AML-193 (cell line): ENCODE data around the gene LRP5.
"Not testable (repeated sequence)": the region's sequence is repeated elsewhere in the genome, so short reads cannot be mapped to it uniquely, and the experiment has no call there.

ENCODE experiments used
- DNase-seq, 2 experiments: peaks; one replicate each; lab custom pipeline; 2025; lab: John Stamatoyannopoulos, UW

LRP5 gene

GRCh38 chr11:68392822-68393221 is 80.4 kb downstream of the LRP5 start:
- DNase-seq: no peak

- DNase-seq: no peak
These were observed 84.1 kb downstream of the LRP5 start for GRCh38 chr11:68396516-68396915.

DNA sequence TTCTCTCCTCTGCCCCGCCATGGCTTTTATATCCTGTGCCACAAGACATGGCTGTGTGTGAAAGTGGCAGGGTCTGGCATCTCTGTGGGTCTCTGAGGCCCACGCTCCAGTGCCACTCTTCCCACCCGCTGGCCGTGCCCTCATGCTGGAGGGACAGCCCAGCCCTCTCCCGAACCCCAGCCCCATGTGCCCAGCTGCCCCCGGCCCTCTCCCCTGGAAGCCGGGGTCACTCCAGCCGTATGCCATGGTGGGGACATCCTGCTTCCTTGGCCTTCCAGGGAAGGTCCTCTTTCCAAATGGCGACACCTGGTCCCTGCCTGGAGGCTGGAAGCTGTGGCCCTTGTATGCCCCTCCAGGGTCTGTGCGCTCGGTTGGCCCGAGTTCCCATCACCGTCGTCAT is 84.9 kb downstream of the LRP5 start:
- DNase-seq: no peak

GRCh38 chr11:68398995-68399851 is 86.8 kb downstream of the LRP5 start:
- no peak for DNase-seq

DNA sequence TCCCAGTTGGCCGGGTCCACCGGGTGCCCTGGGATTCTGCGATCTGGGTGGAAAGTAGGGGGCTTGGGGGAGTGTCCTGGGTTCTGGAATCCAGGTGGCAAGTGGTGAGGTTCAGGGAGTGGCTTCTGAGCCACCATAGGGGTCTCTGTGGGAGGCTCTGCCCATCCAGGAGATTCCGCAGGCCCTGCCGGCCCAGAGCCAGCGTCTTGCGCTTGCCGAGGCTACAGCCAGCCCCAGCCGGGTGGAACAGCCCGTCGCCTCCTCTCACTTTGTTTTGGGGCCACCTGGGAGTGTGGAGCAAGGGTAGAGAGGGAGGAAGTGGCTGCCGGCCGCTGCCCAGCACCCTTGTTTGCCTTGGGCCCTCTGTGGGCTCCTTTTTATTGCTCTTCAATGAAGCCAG is 87.5 kb downstream of the LRP5 start:
- DNase-seq: no peak

- DNase-seq: not testable (repeated sequence)
These were observed 88.2 kb downstream of the LRP5 start for GRCh38 chr11:68400584-68400983.

DNA sequence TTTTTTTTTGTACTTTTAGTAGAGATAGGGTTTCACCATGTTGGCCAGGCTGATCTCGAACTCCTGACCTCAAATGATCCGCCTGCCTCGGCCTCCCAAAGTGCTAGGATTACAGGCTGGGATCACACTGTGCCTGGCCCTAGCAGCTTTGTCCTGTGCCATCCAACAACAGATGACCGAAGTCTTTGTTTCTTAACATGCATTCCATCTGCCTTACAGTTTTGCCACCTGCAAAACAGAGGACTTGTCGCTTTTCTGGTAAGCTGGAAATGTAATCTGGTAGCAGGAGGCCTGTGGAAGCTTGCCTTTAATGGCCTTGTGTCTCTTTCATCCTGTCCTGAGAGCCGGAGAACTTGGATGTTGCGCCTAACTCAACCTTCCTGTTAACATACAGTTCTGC is 89.5 kb downstream of the LRP5 start:
- DNase-seq: no peak

- no peak for DNase-seq
These were observed 90.1 kb downstream of the LRP5 start for GRCh38 chr11:68402355-68403031.

- DNase-seq: no peak
These were observed 91.0 kb downstream of the LRP5 start for GRCh38 chr11:68403424-68403823.

GRCh38 chr11:68403831-68404230 is 91.4 kb downstream of the LRP5 start:
- no peak for DNase-seq

DNA sequence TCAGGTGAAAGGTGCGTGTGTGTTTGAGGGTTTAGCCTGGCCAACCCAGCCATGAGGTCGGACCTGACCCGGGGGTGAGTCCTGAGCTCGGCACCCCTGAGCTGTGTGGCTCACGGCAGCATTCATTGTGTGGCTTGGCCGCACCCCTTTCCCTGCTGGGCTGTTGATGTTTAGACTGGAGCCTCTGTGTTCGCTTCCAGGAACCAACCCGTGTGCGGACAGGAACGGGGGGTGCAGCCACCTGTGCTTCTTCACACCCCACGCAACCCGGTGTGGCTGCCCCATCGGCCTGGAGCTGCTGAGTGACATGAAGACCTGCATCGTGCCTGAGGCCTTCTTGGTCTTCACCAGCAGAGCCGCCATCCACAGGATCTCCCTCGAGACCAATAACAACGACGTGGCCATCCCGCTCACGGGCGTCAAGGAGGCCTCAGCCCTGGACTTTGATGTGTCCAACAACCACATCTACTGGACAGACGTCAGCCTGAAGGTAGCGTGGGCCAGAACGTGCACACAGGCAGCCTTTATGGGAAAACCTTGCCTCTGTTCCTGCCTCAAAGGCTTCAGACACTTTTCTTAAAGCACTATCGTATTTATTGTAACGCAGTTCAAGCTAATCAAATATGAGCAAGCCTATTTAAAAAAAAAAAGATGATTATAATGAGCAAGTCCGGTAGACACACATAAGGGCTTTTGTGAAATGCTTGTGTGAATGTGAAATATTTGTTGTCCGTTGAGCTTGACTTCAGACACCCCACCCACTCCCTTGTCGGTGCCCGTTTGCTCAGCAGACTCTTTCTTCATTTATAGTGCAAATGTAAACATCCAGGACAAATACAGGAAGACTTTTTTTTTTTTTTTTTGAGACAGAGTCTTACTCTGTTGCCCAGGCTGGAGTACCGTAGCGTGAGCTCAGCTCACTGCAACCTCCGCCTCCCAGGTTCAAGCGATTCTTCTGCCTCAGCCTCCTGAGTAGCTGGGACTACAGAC is 94.2 kb downstream of the LRP5 start:
- DNase-seq: no peak

- DNase-seq: no peak
These were observed 96.1 kb downstream of the LRP5 start for GRCh38 chr11:68408512-68408911.

- no peak for DNase-seq
These were observed 97.5 kb downstream of the LRP5 start for GRCh38 chr11:68409748-68410344.

- DNase-seq: no peak
These were observed 99.2 kb downstream of the LRP5 start for GRCh38 chr11:68411501-68411991.

DNA sequence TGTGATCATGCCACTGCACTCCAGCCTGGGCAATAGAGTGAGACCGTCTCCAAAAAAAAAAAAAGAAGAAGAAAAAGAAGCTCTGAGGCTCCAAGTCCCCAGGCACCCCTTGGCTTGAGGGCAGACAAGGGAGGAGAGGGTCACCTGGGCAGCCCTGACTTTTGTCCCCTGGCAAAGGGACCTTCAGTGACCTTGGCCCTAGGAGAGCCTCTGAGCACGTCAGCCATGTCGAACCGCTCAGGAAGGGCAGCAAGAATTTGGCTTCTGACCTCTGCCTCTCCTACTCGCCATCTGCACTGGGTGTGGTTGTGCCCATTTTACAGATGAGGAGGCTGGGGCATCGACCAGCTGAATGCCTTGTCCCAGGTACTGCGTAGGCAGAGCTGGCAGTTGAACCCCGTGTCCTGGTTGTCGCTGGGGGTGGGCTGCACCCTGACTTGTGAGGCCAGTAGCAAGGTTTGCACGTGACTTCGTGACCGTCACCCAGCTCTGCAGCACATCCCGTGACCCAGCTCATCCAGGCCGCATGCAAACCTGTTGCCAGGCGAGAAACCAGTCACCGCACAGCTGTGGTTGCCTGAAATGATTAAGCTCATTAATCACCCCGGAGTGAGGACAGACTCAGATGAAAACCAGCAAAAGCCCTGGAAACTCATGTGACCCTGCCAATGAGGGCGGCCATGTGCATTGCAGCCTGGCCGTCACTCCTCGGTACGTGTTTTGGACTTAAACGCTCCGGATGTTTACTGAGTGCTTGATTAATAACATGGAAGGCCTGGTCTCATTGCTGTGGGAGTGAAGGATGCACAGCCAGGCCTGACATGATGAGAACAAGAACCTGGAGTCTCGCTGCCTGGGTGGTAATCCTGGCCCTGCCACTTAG is 100.4 kb downstream of the LRP5 start:
- DNase-seq: no peak

- no peak for DNase-seq
These were observed 101.2 kb downstream of the LRP5 start for GRCh38 chr11:68413591-68413999.

DNA sequence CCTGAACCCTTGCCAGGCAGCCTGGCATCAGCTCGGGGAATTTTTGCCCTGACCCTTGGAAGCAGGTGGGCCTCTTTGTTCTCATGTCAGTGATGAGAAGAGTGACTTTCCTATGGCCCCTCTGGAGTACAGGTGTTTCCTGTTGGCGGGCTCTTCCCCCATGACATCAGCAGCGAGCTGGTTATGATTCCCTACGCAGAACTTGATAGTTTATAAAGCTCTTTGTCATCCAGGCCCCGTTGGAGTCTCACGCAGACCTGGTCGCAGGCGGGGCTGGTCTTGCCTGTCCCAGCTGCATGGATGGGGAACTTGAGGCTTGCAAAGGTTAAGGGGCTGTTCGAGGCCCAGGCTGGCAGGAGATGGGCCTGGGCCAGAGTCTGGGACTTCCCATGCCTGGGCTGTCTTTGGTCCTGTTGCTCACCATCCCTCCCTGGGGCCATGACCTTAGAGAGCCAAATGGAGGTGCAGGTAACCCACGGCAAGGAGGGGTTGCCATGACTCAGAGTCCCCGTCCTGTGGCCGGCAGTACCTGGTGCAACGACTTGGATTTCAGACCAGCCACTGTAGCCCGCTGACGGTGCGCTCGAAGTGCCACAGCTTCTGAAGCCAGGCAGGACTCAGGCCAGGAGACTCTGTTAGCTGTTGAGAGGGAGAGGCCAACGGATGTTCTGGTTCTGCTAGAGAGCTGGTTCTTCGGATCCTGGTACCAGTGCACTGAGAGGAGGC is 102.3 kb downstream of the LRP5 start:
- no peak for DNase-seq

DNA sequence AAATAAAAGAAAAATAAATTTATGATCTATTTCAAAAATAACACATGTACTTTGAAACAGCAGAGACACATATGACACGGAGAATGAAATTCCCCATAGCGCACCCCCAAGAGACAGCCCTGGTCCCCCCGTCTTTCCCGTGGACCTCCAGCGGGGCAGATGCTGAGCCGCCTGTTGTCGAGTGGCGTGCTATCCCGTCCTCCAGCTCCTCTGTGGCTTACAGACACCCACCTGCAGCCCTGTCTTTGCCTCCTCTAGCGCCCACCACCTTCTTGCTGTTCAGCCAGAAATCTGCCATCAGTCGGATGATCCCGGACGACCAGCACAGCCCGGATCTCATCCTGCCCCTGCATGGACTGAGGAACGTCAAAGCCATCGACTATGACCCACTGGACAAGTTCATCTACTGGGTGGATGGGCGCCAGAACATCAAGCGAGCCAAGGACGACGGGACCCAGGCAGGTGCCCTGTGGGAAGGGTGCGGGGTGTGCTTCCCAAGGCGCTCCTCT is 103.7 kb downstream of the LRP5 start:
- no peak for DNase-seq

- DNase-seq: no peak
These were observed 106.3 kb downstream of the LRP5 start for GRCh38 chr11:68418648-68419047.

- no peak for DNase-seq
These were observed 107.8 kb downstream of the LRP5 start for GRCh38 chr11:68420171-68420570.
